Measurements from ENCODE around the gene RNF130.

The RNF130 gene

DNA sequence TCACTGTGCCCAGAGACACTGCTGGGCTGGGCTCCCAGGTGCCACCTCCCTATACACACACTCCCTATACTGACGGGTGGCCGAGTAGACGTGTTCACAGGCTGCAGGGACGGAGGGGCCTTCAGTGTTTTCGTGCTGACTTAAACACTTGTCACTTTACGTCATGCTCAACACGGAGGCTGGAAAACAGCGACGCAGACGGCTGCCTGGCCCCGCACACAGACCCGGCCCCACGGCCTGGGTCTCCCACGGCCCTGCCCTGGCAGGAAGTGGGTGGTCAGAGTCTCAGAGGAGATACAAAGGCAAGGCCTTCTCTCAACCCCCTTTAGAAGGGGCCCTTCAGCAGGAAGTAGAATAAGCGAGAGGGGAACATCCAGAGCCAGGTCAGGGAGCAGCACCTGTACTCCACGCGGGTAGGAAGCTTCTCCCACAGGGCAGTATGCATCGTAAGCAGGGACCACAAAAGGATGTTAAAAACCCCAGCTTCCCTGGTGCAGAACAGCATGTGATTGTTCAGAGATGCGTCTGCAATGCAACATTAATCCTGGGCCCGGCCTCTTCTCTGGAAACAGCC lies 152.0 kb downstream of the RNF130 start:
- no peak for ATAC-seq
- TF ChIP-seq ZNF70 (CRISPR knock-in tag; IDR thresholded peaks at IDR 0.05) (no peak), OSR1 (CRISPR knock-in tag; IDR thresholded peaks at IDR 0.05) (no peak), ARNTL (CRISPR knock-in tag; IDR thresholded peaks at IDR 0.05; ENCODE audit: borderline replicate concordance, low read depth) (no peak), ZNF565 (CRISPR knock-in tag; conservative IDR thresholded peaks at IDR 0.05; ENCODE audit: low read depth) (no peak), TOX (CRISPR knock-in tag; IDR thresholded peaks at IDR 0.05; ENCODE audit: borderline replicate concordance) (no peak), PPARA (CRISPR knock-in tag; IDR thresholded peaks at IDR 0.05; ENCODE audit: borderline replicate concordance) (no peak), ISL1 (CRISPR knock-in tag; IDR thresholded peaks at IDR 0.05) (no peak), GLIS3 (CRISPR knock-in tag; IDR thresholded peaks at IDR 0.05) (no peak), POU6F1 (CRISPR knock-in tag; IDR thresholded peaks at IDR 0.05; ENCODE audit: borderline replicate concordance, low read depth) (no peak), BACH2 (CRISPR knock-in tag; IDR thresholded peaks at IDR 0.05; ENCODE audit: borderline replicate concordance) (no peak), CSDC2 (CRISPR knock-in tag; IDR thresholded peaks at IDR 0.05) (no peak), ZC3H10 (CRISPR knock-in tag; IDR thresholded peaks at IDR 0.05) (no peak), SNAI2 (CRISPR knock-in tag; IDR thresholded peaks at IDR 0.05) (no peak), RARB (CRISPR knock-in tag; IDR thresholded peaks at IDR 0.05) (no peak), ZFP3 (CRISPR knock-in tag; IDR thresholded peaks at IDR 0.05) (no peak), ESRRG (CRISPR knock-in tag; IDR thresholded peaks at IDR 0.05) (no peak)
- TF ChIP-seq, protein P1, sequence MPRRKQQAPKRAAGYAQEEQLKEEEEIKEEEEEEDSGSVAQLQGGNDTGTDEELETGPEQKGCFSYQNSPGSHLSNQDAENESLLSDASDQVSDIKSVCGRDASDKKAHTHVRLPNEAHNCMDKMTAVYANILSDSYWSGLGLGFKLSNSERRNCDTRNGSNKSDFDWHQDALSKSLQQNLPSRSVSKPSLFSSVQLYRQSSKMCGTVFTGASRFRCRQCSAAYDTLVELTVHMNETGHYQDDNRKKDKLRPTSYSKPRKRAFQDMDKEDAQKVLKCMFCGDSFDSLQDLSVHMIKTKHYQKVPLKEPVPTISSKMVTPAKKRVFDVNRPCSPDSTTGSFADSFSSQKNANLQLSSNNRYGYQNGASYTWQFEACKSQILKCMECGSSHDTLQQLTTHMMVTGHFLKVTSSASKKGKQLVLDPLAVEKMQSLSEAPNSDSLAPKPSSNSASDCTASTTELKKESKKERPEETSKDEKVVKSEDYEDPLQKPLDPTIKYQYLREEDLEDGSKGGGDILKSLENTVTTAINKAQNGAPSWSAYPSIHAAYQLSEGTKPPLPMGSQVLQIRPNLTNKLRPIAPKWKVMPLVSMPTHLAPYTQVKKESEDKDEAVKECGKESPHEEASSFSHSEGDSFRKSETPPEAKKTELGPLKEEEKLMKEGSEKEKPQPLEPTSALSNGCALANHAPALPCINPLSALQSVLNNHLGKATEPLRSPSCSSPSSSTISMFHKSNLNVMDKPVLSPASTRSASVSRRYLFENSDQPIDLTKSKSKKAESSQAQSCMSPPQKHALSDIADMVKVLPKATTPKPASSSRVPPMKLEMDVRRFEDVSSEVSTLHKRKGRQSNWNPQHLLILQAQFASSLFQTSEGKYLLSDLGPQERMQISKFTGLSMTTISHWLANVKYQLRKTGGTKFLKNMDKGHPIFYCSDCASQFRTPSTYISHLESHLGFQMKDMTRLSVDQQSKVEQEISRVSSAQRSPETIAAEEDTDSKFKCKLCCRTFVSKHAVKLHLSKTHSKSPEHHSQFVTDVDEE (CRISPR knock-in tag; IDR thresholded peaks at IDR 0.05): no peak
- TF ChIP-seq, protein P2, sequence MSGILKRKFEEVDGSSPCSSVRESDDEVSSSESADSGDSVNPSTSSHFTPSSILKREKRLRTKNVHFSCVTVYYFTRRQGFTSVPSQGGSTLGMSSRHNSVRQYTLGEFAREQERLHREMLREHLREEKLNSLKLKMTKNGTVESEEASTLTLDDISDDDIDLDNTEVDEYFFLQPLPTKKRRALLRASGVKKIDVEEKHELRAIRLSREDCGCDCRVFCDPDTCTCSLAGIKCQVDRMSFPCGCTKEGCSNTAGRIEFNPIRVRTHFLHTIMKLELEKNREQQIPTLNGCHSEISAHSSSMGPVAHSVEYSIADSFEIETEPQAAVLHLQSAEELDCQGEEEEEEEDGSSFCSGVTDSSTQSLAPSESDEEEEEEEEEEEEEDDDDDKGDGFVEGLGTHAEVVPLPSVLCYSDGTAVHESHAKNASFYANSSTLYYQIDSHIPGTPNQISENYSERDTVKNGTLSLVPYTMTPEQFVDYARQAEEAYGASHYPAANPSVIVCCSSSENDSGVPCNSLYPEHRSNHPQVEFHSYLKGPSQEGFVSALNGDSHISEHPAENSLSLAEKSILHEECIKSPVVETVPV (CRISPR knock-in tag; IDR thresholded peaks at IDR 0.05): no peak

GRCh38 chr5:179918742-179919486 lies 152.6 kb downstream of the RNF130 start:
- no peak for TF ChIP-seq ZNF565 (CRISPR knock-in tag; conservative IDR thresholded peaks at IDR 0.05; ENCODE audit: low read depth)
- TF ChIP-seq, protein P3, sequence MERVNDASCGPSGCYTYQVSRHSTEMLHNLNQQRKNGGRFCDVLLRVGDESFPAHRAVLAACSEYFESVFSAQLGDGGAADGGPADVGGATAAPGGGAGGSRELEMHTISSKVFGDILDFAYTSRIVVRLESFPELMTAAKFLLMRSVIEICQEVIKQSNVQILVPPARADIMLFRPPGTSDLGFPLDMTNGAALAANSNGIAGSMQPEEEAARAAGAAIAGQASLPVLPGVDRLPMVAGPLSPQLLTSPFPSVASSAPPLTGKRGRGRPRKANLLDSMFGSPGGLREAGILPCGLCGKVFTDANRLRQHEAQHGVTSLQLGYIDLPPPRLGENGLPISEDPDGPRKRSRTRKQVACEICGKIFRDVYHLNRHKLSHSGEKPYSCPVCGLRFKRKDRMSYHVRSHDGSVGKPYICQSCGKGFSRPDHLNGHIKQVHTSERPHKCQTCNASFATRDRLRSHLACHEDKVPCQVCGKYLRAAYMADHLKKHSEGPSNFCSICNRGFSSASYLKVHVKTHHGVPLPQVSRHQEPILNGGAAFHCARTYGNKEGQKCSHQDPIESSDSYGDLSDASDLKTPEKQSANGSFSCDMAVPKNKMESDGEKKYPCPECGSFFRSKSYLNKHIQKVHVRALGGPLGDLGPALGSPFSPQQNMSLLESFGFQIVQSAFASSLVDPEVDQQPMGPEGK (CRISPR knock-in tag; IDR thresholded peaks at IDR 0.05; ENCODE audit: borderline replicate concordance): no peak
- TF ChIP-seq CSDC2 (CRISPR knock-in tag; IDR thresholded peaks at IDR 0.05): no peak
- no peak for TF ChIP-seq TOX (CRISPR knock-in tag; IDR thresholded peaks at IDR 0.05; ENCODE audit: borderline replicate concordance)
- no peak for TF ChIP-seq ESRRG (CRISPR knock-in tag; IDR thresholded peaks at IDR 0.05)
- TF ChIP-seq, protein P2 (CRISPR knock-in tag; IDR thresholded peaks at IDR 0.05): no peak
- TF ChIP-seq BACH2 (CRISPR knock-in tag; IDR thresholded peaks at IDR 0.05; ENCODE audit: borderline replicate concordance): no peak
- TF ChIP-seq SNAI2 (CRISPR knock-in tag; IDR thresholded peaks at IDR 0.05): no peak
- no peak for TF ChIP-seq ZC3H10 (CRISPR knock-in tag; IDR thresholded peaks at IDR 0.05)
- no peak for TF ChIP-seq ZNF8 (CRISPR knock-in tag; IDR thresholded peaks at IDR 0.05)
- ATAC-seq: no peak

Measured in SK-N-SH treated with all-trans-retinoic acid at 6 μM for 48 hours (cell line).